Measurements from ENCODE around the gene WDR82.
A peak's percentile ranks its signal among the peaks of the same experiment; 100 is the strongest.

The WDR82 gene

GRCh38 chr3:52278510-52279069 is at the start of gene WDR82:
Gene WDR82 (minus strand): TSS chr3:52278649. CDS start chr3:52278361, 288 bp downstream.
- no peak for TF ChIP-seq ZNF274 (IDR thresholded peaks at IDR 0.05; ENCODE audit: low read depth, low read length)
- H3K4me3 ChIP-seq (ENCODE audit: low read length) = peak within 1 kb of the TSS; percentile 82

DNA sequence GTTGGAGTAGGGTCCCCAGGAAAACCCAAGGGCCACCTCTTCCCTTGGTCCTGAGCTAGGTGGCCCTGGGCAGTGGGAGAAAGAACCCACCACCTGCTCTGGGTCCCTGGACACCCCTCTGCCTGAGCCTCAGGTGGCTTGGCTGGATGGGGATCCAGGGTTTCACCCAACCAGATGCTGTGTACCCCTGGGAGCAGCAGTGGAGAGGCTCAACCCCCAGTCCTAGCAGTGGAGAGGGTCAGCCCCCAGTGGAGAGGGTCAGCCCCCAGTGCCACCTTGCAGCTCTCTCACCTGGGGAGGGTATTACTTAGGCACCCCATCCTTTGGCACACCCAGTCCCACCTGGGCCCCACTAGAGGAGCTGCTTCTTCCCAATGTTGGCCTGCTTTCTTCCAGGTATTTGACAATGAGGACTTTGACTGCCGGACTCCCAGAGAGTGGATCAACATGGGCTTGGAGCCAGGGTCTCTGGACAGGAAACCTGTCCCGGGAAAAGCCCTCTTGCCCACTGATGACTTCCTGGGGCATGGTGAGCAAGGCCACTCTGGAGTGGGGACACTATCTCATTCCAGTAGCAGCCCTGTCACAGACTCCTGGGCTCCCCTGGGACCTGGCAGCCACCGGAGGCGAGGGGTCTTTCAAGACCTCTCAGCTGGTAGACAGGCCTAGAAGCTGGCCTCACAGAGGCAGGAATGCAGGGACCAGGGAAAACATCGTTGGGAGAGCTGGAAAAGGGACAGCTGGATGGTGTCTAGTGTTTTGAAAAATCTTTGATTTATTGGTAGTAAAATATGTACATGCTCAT is 49.2 kb upstream of the WDR82 start:
- no peak overlapping the region for H3K4me3 ChIP-seq (ENCODE audit: low read length)
- no peak for TF ChIP-seq ZNF274 (IDR thresholded peaks at IDR 0.05; ENCODE audit: low read depth, low read length)

- no peak for TF ChIP-seq ZNF274 (IDR thresholded peaks at IDR 0.05; ENCODE audit: low read depth, low read length)
- H3K4me3 ChIP-seq (ENCODE audit: low read length) = no peak overlapping the region
Measured at GRCh38 chr3:52326976-52327375, 48.5 kb upstream of the WDR82 start.

- H3K4me3 ChIP-seq (ENCODE audit: low read length) = no peak overlapping the region
- TF ChIP-seq ZNF274 (IDR thresholded peaks at IDR 0.05; ENCODE audit: low read depth, low read length) = no peak
Measured at GRCh38 chr3:52325686-52326085, 47.2 kb upstream of the WDR82 start.

DNA sequence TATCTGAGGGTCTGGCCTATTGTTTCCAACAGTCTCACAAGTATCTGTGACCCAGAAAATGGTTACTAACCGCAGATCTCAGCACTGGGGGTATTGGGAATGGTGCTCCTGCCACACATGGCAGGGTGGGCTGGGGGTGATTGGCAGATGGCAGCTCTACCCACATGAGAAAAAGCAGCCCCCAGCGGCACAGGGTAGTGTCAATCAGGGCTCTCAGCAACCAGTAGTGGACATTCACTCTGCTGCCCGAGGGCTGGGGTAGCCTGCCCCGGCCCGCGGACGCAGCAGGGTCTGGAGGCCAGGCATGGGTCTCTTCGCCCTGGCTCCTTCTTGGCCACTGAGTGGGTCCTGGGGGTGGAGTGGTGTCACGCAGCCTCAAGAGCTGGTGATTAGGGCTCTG is 46.2 kb upstream of the WDR82 start:
- no peak overlapping the region for H3K4me3 ChIP-seq (ENCODE audit: low read length)
- no peak for TF ChIP-seq ZNF274 (IDR thresholded peaks at IDR 0.05; ENCODE audit: low read depth, low read length)

DNA sequence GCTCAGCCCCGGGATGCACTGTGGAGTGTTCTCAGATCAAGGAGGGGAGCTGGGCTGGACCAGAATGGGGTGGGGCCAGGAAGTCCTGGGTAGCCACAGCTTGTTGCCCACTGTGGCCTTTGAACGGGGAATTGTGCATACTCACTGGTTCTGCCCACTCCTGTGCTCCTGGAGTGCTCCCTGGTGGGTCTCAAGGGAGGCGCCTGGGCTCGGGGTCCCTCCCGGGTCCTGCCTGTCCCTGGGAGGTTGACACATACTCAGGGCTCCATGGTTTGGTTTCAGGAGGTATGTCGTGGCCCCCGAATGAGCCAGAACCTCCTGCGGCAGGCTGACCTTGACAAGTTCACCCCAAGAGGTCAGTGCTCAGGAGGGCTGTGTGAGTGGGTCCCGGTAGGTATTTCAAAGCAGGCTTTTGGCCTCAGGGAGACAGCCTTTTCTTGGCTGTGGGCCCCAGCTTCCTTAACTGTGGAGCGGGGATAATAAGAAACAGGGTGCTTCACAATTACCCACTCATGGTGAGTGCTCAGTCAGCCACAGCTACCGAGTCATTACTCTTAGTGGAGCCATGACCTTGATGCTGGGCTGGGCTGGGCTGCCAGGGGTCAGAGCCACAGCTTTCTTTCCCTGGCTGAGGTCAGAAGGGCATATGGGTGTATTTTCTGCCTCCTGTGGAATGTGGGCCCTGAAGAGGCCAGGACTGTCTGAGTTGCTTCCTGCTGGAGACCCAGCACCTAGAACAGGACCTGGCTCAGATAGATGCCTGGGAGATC is 45.3 kb upstream of the WDR82 start:
- no peak for TF ChIP-seq ZNF274 (IDR thresholded peaks at IDR 0.05; ENCODE audit: low read depth, low read length)
- no peak overlapping the region for H3K4me3 ChIP-seq (ENCODE audit: low read length)

- TF ChIP-seq ZNF274 (IDR thresholded peaks at IDR 0.05; ENCODE audit: low read depth, low read length) = no peak
- no peak overlapping the region for H3K4me3 ChIP-seq (ENCODE audit: low read length)
Measured at GRCh38 chr3:52322466-52322865, 44.0 kb upstream of the WDR82 start.

DNA sequence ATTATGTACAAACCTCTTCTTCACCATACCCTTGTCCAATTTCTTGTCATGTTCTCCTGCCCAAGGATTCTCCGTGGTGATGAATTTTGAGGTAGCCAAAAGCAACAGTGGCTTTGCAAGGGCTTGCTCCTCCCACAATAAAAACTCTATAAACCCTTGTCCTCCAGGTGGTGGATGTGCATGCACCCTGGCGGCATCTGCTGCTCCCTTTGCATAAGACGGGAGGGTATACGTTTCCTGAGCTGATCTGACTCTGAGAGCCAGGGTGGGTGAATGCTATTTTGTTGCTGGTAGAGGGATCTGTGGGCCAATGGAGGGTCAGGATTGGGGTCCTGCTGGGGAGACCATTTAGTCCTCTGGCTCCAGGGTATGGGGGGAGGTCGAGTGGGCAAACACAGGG is 43.0 kb upstream of the WDR82 start:
- no peak for TF ChIP-seq ZNF274 (IDR thresholded peaks at IDR 0.05; ENCODE audit: low read depth, low read length)
- H3K4me3 ChIP-seq (ENCODE audit: low read length) = no peak overlapping the region

GRCh38 chr3:52319921-52320595 is 41.6 kb upstream of the WDR82 start:
- TF ChIP-seq ZNF274 (IDR thresholded peaks at IDR 0.05; ENCODE audit: low read depth, low read length) = no peak

GRCh38 chr3:52318186-52318816 is 39.9 kb upstream of the WDR82 start:
- TF ChIP-seq ZNF274 (IDR thresholded peaks at IDR 0.05; ENCODE audit: low read depth, low read length) = no peak
- no peak overlapping the region for H3K4me3 ChIP-seq (ENCODE audit: low read length)

More at GRCh38 chr3:52319921-52320595, 41.6 kb upstream of the WDR82 start:
- H3K4me3 ChIP-seq (ENCODE audit: low read length) = no peak overlapping the region

DNA sequence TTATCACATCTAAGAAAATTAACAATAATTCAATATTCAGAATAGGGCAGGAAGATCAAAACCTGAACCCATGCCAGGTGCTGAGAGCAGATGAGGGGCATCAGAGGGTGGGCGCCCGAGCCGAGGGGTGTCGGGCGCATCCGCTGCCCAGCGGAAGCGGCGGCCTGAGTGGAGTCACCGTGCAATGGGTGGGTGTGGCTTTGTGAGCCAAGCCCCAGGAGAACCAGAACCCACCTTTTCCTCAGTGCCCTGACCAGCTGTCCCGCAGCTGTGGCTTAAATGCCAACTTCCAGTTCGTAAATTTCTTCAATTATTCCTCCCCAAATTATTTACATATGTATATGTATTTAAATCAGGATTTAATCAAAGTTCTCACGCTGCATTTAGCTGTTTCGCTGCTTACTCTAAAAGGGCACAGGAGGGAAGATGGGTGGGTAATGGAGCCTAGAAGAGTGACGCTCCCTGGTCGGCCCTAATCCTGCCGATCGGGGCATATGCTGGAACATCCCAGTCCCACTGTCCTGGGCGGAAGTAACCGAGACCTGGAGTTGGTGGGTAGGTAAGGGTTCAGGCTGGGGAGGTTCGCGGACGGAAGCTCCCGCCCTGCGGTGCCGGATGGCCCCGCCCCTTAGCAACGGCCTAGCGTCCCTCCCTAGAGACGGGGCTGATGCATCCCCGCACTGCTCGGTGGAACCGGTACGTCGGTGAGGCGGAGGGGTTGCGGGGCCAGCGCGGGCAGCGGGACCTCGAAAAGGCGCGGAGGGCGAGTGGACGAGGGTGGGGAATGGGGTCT is 39.0 kb upstream of the WDR82 start:
- no peak overlapping the region for H3K4me3 ChIP-seq (ENCODE audit: low read length)
- no peak for TF ChIP-seq ZNF274 (IDR thresholded peaks at IDR 0.05; ENCODE audit: low read depth, low read length)

DNA sequence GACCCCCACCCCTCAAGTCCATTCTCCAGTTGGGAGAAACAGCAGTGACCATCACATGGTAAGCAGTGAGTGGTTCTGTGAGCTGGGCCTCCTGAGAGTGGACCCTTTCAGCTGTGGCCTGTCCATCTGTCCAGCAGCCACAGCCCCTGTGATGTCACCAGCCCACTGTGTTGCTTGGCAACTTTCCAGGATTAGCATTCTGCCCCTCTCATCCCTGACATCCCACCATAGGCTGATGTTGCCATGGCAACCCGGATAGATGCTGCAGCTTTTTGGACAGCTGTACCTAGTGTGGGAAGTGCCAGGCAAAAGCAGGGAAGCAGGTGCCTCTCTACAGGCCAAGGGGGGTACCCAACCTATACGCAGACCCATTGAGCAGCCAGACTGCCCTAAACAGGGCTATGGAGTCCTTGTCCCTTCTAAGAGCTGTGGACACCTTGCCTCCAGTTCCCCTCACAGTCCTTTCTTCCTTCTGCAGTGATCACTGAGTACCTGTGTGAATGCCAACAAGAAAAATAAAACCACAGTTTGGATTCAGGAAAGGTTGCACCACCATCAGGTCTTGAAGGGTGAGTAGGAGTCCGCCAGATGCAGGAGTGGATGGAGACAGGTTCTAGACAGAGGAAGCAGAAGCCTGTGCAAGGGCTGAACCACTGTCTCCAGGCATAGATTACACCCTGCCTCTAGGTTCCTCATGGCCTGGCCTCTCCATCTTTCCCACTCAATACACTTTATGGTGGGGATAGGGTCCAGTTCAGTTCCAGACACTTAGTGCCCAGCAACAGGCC is 37.7 kb upstream of the WDR82 start, which contains the start of gene DNAH1:
DNAH1 (plus strand) TSS at position 343 of the 788 bp plus-strand sequence. CDS start 6,124 bp downstream, outside the sequence.
- no peak within 1 kb of the TSS for H3K4me3 ChIP-seq (ENCODE audit: low read length)
- TF ChIP-seq ZNF274 (IDR thresholded peaks at IDR 0.05; ENCODE audit: low read depth, low read length) = no peak

All from GM08714 (cell line).